Type B pancreatic cell (in vitro differentiated cells): ENCODE measurements around the gene HMGCLL1. TPM values are rescaled to one million over a fixed set of nuclear protein-coding genes. Genes with fewer than 3 reads are reported as not detected.

Experiments
- DNase-seq: peaks from one replicate; pipeline ENCODE4 v3.0.0; 2021; ENCODE audit warnings: mixed read lengths; ENCODE audit not compliant: unreplicated experiment; ENCODE audit errors: extremely low spot score
- H3K27ac Mint-ChIP-seq: 2 replicates; pipeline ENCODE4 v1.8.0; 2021; ENCODE audit warnings: mild to moderate bottlenecking, mixed read lengths
- H3K27me3 Mint-ChIP-seq: 2 replicates; pipeline ENCODE4 v1.8.0; 2021; ENCODE audit warnings: mixed read lengths
- H3K36me3 Mint-ChIP-seq: 2 replicates; pipeline ENCODE4 v1.8.0; 2021; ENCODE audit warnings: mixed read lengths
- H3K4me1 Mint-ChIP-seq: one replicate; pipeline ENCODE4 v1.8.0; 2021; ENCODE audit warnings: mixed read lengths; ENCODE audit not compliant: unreplicated experiment
- H3K4me3 Mint-ChIP-seq: 2 replicates; pipeline ENCODE4 v1.8.0; 2021; ENCODE audit warnings: mild to moderate bottlenecking, mixed read lengths
- H3K9me3 Mint-ChIP-seq: 2 replicates; pipeline ENCODE4 v1.8.0; 2021; ENCODE audit warnings: mixed read lengths
- total RNA-seq: library from RNA; stranded (reverse); gene quantifications from 2 replicates; pipeline ENCODE4 v1.2.1, GENCODE V29; 2021; ENCODE audit warnings: low replicate concordance
- TF ChIP-seq, protein P1 (sequence below): fragments of 200-600 bp; sonication (generic); conservative IDR thresholded peaks from 2 replicates; pipeline ENCODE4 v1.5.0; 2021; ENCODE audit warnings: antibody characterized with exemption, mild to moderate bottlenecking

The HMGCLL1 gene
- total RNA-seq, 1 donor from 2014 or later: 1.6 TPM

DNA sequence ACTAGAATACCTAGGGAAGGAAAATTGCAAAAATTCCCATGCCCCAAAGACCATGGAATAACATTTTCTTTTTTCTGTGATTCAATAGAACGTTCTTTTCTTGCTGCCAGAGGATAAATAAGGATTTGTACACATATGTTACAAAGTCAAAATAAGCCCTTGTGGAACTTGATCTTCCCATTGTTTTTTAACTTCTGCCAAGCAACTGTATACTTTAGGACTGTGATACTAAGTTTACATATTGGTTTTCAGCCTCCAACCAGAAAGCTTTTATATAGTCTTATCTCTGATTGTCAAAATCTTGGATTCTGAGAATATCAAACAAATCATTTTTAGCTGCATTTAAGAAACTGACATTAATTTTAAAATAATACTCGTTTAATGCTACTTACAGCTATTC lies 84.6 kb downstream of the HMGCLL1 start:
- Mint-ChIP-seq H3K27ac (no peak overlapping the region), H3K36me3 (no peaks in the 10 kb centered on the region), H3K4me1 (no peaks in the 10 kb centered on the region), H3K9me3 (peaks cover 4% of the 10 kb centered on the region), H3K27me3 (no peaks in the 10 kb centered on the region), H3K4me3 (no peak overlapping the region)
- TF ChIP-seq, protein P1, sequence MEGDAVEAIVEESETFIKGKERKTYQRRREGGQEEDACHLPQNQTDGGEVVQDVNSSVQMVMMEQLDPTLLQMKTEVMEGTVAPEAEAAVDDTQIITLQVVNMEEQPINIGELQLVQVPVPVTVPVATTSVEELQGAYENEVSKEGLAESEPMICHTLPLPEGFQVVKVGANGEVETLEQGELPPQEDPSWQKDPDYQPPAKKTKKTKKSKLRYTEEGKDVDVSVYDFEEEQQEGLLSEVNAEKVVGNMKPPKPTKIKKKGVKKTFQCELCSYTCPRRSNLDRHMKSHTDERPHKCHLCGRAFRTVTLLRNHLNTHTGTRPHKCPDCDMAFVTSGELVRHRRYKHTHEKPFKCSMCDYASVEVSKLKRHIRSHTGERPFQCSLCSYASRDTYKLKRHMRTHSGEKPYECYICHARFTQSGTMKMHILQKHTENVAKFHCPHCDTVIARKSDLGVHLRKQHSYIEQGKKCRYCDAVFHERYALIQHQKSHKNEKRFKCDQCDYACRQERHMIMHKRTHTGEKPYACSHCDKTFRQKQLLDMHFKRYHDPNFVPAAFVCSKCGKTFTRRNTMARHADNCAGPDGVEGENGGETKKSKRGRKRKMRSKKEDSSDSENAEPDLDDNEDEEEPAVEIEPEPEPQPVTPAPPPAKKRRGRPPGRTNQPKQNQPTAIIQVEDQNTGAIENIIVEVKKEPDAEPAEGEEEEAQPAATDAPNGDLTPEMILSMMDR: no peak
- no peak for DNase-seq

DNA sequence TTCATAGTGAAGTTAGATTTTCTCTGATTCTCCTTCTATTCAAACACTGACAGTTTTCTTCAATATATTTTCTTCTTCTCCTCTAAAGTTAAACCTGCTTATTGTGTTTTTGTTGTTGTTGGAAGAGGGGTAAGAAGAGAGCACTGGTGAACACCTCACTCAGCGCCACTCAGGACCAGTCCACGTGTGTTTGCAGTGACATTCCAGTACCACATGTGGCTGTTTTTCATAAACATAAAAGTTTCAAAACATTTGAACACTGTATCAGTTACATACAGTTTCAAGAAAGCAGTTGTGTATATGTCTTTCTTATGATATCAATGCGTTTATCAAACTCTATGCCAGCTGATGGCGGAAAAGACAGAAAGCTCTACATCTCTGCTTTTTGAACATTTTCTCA lies 86.7 kb downstream of the HMGCLL1 start:
- DNase-seq: no peak
- Mint-ChIP-seq H3K27ac (no peak overlapping the region), H3K4me1 (no peaks in the 10 kb centered on the region), H3K27me3 (no peaks in the 10 kb centered on the region), H3K4me3 (no peak overlapping the region), H3K36me3 (no peaks in the 10 kb centered on the region), H3K9me3 (peaks cover 4% of the 10 kb centered on the region)
- TF ChIP-seq, protein P1: no peak

DNA sequence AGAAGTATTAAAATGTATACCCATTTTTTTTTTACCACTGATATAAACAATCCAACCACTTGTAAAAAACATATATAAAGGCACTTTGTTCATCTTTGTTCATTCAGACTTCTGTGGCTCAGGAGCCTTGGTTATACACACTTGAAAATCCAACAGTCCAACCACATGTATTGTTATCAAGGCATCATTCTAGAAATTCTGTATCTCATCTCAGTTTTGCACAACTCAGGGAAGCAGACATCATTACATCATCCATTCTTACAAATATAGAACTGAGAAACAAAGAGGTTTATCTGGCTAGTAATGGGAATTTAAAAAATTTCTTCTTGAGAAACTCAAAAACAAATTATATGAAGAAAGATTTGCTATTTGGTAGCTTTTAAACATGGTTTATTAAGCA lies 88.1 kb downstream of the HMGCLL1 start:
- no peak overlapping the region for H3K4me3 Mint-ChIP-seq
- peaks cover 4% of the 10 kb centered on the region for H3K9me3 Mint-ChIP-seq
- TF ChIP-seq, protein P1: no peak
- no peaks in the 10 kb centered on the region for H3K4me1 Mint-ChIP-seq
- no peaks in the 10 kb centered on the region for H3K27me3 Mint-ChIP-seq
- DNase-seq: no peak
- no peak overlapping the region for H3K27ac Mint-ChIP-seq
- H3K36me3 Mint-ChIP-seq: no peaks in the 10 kb centered on the region

DNA sequence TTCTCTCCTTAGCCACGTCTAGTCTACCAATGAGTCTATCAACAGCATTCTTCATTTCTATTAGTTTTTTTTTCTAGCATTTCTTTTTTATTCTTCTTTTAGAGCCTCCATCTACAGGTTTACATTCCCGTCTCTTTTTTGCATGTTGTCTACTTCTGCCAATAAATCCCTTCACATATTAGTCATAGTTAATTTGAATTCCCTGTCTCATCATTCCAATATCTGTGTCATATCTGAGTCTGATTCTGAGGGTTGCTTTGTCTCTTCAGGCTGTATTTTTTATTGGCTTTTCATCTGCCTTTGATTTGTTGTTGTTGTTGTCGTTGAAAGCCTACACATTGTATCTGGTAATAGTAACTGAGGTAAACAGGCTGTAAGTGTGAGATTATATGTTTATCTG lies 104.6 kb downstream of the HMGCLL1 start:
- H3K4me3 Mint-ChIP-seq: no peak overlapping the region

DNA sequence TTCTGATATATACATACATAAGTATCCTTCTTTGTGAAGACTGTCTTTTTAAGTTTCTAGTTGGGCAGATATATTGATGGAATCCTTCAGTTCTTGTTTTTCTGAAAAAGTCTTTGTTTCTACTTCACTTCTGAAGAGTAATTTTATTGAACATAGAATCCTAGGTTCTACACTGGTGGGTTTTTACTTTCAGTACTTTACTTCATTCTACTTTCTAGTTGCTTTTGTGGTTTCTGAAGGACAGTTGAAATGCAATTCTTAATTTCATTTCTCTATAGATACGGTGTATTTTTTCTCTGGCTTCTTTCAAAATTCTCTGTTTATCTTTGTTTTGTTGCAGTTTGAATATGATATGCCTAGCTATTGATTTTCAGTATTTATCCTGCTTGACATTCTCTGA lies 105.3 kb downstream of the HMGCLL1 start:
- Mint-ChIP-seq H3K27me3 (no peaks in the 10 kb centered on the region), H3K4me1 (peaks cover 5% of the 10 kb centered on the region), H3K27ac (no peak overlapping the region), H3K9me3 (peaks cover 8% of the 10 kb centered on the region), H3K4me3 (no peak overlapping the region), H3K36me3 (no peaks in the 10 kb centered on the region)
- TF ChIP-seq, protein P1: no peak
- DNase-seq: no peak

More for the DNA sequence above, 104.6 kb downstream of the HMGCLL1 start:
- Mint-ChIP-seq H3K36me3 (no peaks in the 10 kb centered on the region), H3K4me1 (peaks cover 5% of the 10 kb centered on the region), H3K9me3 (peaks cover 8% of the 10 kb centered on the region), H3K27ac (no peak overlapping the region), H3K27me3 (no peaks in the 10 kb centered on the region)
- no peak for DNase-seq
- TF ChIP-seq, protein P1: no peak

DNA sequence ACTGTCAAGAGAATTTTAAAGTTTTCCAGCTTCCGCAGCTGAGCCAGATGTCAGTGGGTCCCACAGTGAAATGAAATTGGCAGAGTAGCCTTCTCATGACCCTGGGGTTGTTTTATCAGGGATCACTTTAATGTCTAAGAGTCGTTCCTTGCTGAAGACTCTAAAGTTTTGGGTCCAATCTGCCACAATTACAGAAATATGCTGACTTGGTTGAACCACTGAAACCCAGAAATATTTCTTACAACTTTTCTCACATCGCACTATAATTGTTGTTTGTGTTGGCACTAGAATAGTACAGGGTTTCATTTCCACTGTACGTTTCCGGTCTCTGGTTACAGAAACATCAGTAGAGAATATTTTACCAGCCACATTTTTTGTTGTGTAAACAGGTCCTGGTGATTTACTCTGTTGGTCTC lies 109.0 kb downstream of the HMGCLL1 start:
- Mint-ChIP-seq H3K4me1 (peaks cover 5% of the 10 kb centered on the region), H3K27ac (no peak overlapping the region), H3K4me3 (no peak overlapping the region), H3K9me3 (peaks cover 8% of the 10 kb centered on the region), H3K36me3 (no peaks in the 10 kb centered on the region), H3K27me3 (no peaks in the 10 kb centered on the region)
- TF ChIP-seq, protein P1: no peak
- DNase-seq: no peak
